DND-41 (cell line): ENCODE data around the gene ACVR1C.

Experiments
- ATAC-seq: fragments of 200-7000 bp; cut with Tn5 transposase; 3 replicates; pipeline ENCODE4 v1.9.1; 2021; ENCODE audit warnings: low read depth; ENCODE audit not compliant: insufficient read depth
- DNase-seq: peaks from one replicate; pipeline ENCODE4 v3.0.0-alpha.2; 2020
- H2AFZ ChIP-seq: 2 replicates; pipeline ENCODE4 v1.6.0; 2012; ENCODE audit warnings: low read depth, low read length
- H3K27ac ChIP-seq: 2 replicates; pipeline ENCODE4 v1.5.1; 2012; ENCODE audit warnings: low read length, inconsistent platforms
- H3K27me3 ChIP-seq: fragments of 200-600 bp; sonication (generic); 2 replicates; pipeline ENCODE4 v1.6.0; 2012; ENCODE audit warnings: low read length, mild to moderate bottlenecking, inconsistent platforms; ENCODE audit not compliant: insufficient read depth, poor library complexity
- H3K36me3 ChIP-seq: 2 replicates; pipeline ENCODE4 v1.5.1; 2012; ENCODE audit warnings: low read length, inconsistent platforms; ENCODE audit not compliant: insufficient read depth
- H3K4me1 ChIP-seq: 2 replicates; pipeline ENCODE4 v1.5.1; 2012; ENCODE audit warnings: mild to moderate bottlenecking, low read length; ENCODE audit not compliant: insufficient read depth
- H3K4me2 ChIP-seq: 2 replicates; pipeline ENCODE4 v1.6.0; 2012; ENCODE audit warnings: mild to moderate bottlenecking, moderate library complexity, low read length, inconsistent platforms; ENCODE audit not compliant: insufficient read depth
- H3K4me3 ChIP-seq, 2 experiments: fragments of 200-600 bp in 1 of 2; shearing (Covaris generic) in 1 of 2; 2 replicates each; pipeline ENCODE4 v1.5.1; 2012 to 2016; ENCODE audit warnings: inconsistent platforms in 2 of 2, low read length in 2 of 2, mild to moderate bottlenecking in 2 of 2, low read depth in 1 of 2, moderate library complexity in 1 of 2
- H3K79me2 ChIP-seq: 2 replicates; pipeline ENCODE4 v1.6.0; 2012; ENCODE audit warnings: low read length, inconsistent platforms; ENCODE audit not compliant: insufficient read depth
- H3K9ac ChIP-seq: 2 replicates; pipeline ENCODE4 v1.6.0; 2012; ENCODE audit warnings: low read depth, mild to moderate bottlenecking, inconsistent platforms, low read length, moderate library complexity
- H3K9me3 ChIP-seq: 2 replicates; pipeline ENCODE4 v1.5.1; 2012; ENCODE audit warnings: low read length, moderate library complexity, mild to moderate bottlenecking, inconsistent platforms; ENCODE audit not compliant: insufficient read depth, severe bottlenecking
- H4K20me1 ChIP-seq: 2 replicates; pipeline ENCODE4 v1.6.0; 2012; ENCODE audit warnings: low read length; ENCODE audit not compliant: insufficient read depth
- CTCF ChIP-seq: IDR thresholded peaks from 2 replicates; pipeline ENCODE4 v1.5.1; 2012; ENCODE audit warnings: borderline replicate concordance, low read length, moderate library complexity, mild to moderate bottlenecking; ENCODE audit not compliant: poor library complexity, severe bottlenecking; ENCODE audit errors: extremely low read depth
- EZH2 ChIP-seq: IDR thresholded peaks from 3 replicates; pipeline ENCODE4 v1.6.1; 2012; ENCODE audit warnings: borderline replicate concordance, low read depth, mild to moderate bottlenecking, moderate library complexity, low read length, inconsistent platforms; ENCODE audit not compliant: severe bottlenecking

The ACVR1C gene

DNA sequence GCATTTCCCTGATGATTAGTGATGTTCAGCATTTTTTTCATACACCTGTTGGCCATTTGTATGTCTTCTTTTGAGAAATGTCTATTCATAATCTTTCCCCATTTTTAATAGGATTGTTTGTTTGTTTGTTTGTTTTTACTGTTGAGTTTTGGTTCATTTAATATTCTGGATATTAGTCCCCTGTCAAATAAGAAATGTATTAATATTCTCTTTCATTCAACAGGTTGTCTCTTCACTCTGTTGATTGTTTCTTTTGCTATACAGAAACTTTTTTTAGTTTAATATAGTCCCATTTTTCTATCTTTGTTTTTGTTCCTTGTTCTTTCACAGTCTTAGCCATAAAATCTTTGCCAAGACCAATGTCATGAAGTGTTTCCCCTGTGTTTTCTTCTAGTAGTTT is 22.1 kb downstream of the ACVR1C start:
- Histone ChIP-seq H3K36me3 (no peaks in the 10 kb centered on the region), H3K27me3 (no peaks in the 10 kb centered on the region), H3K4me3 (no peak overlapping the region), H3K27ac (no peak overlapping the region), H3K4me1 (no peaks in the 10 kb centered on the region), H3K4me2 (no peak overlapping the region), H3K79me2 (no peaks in the 10 kb centered on the region), H3K9ac (no peak overlapping the region), H4K20me1 (no peaks in the 10 kb centered on the region), H3K9me3 (no peaks in the 10 kb centered on the region), H2AFZ (no peak overlapping the region)
- DNase-seq: no peak
- no peak for ATAC-seq
- TF ChIP-seq CTCF (no peak), EZH2 (no peak)

DNA sequence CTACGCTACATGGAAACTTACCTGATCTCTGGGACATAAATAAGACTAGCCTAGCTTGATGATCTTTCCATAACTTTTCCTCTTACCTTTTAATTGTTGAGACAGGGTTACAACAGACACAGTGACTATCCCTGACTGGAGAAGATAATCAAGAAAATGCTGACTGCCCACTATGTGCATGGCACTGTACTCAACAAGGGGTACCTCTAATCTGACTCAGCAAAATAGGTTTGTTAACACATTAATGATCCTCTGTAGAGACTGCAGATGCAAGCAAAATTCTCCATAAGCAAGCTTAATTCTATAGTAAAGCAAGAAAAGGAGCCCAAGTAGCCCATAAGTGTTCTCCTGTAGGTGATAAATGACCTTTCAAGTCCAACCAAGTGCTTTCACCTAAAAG is 25.5 kb downstream of the ACVR1C start:
- H3K4me2 ChIP-seq: no peak overlapping the region
- H3K79me2 ChIP-seq: no peaks in the 10 kb centered on the region
- H3K9ac ChIP-seq: no peak overlapping the region
- DNase-seq: no peak
- H3K9me3 ChIP-seq: no peaks in the 10 kb centered on the region
- no peaks in the 10 kb centered on the region for H3K4me1 ChIP-seq
- no peak overlapping the region for H3K4me3 ChIP-seq
- no peak overlapping the region for H3K27ac ChIP-seq
- H3K27me3 ChIP-seq: peaks cover 3% of the 10 kb centered on the region
- TF ChIP-seq CTCF: no peak
- TF ChIP-seq EZH2: no peak
- no peaks in the 10 kb centered on the region for H4K20me1 ChIP-seq
- no peak for ATAC-seq
- no peak overlapping the region for H2AFZ ChIP-seq
- H3K36me3 ChIP-seq: no peaks in the 10 kb centered on the region

DNA sequence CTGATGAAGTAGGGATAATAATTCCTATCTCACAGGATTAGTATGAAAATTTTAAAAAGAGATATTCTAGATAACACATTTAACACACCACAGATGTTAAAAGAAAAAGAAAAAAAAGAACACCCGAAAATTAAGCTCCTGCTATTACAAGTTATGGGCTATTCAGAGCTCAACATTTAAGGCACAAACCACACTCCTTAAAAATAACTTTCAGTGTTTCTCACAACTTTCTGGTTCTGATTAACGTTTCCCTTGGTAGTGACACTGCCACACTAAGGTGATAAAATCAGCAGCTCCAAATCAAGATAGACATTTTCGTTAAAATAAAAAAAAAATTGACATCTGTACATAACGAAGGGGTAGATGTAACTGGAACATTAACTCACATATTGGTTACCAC is 26.9 kb downstream of the ACVR1C start:
- DNase-seq: no peak
- no peak for ATAC-seq
- Histone ChIP-seq H3K27ac (no peak overlapping the region), H3K36me3 (no peaks in the 10 kb centered on the region), H3K4me3 (no peak overlapping the region), H3K27me3 (peaks cover 3% of the 10 kb centered on the region), H2AFZ (no peak overlapping the region), H3K4me1 (no peaks in the 10 kb centered on the region), H3K79me2 (no peaks in the 10 kb centered on the region), H3K4me2 (no peak overlapping the region), H4K20me1 (no peaks in the 10 kb centered on the region), H3K9me3 (no peaks in the 10 kb centered on the region), H3K9ac (no peak overlapping the region)
- TF ChIP-seq EZH2 (no peak), CTCF (no peak)

GRCh38 chr2:157596992-157597681 is 31.5 kb downstream of the ACVR1C start:
- no peak for ATAC-seq

More at GRCh38 chr2:157596992-157597681, 31.5 kb downstream of the ACVR1C start:
- Histone ChIP-seq H2AFZ (no peak overlapping the region), H4K20me1 (no peaks in the 10 kb centered on the region), H3K4me2 (no peak overlapping the region), H3K36me3 (no peaks in the 10 kb centered on the region), H3K27me3 (peaks cover 7% of the 10 kb centered on the region), H3K27ac (no peak overlapping the region), H3K9ac (no peak overlapping the region), H3K4me3 (no peak overlapping the region), H3K79me2 (no peaks in the 10 kb centered on the region), H3K4me1 (no peaks in the 10 kb centered on the region), H3K9me3 (no peaks in the 10 kb centered on the region)
- DNase-seq: no peak
- TF ChIP-seq CTCF: no peak
- no peak for TF ChIP-seq EZH2
